Cortex of kidney (tissue), 1 donor: ENCODE results near the gene XDH.

Experiments
- DNase-seq: peaks from one replicate; lab custom pipeline; 2025; lab: John Stamatoyannopoulos, UW

XDH gene

GRCh38 chr2:31414601-31415241 lies at the start of gene XDH:
Gene XDH, minus strand, starts transcription at chr2:31414742. Its CDS starts 76 bp downstream, at chr2:31414666.
- DNase-seq = no peak

- DNase-seq = no peak
These were observed 43.1 kb upstream of the XDH start for GRCh38 chr2:31457651-31458050.

DNA sequence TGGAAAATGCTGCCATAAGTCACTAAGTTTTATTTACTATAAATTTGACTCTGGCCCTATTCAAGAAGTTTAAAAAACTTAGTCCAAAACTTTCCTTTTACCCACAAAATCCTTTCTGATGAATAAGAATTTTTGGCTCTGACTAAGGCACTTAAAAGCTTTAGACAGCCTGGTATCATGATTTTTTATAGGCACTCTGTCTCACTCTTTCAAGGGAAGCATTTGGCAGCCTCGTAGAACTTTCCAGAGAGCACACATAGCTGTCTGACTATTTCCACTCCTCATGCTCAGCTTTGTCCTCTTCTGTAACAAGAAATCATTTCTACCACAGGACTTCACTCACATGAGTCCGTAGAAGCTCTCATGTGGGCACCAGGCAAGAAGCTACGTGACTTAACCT lies 32.3 kb upstream of the XDH start:
- DNase-seq = no peak

DNA sequence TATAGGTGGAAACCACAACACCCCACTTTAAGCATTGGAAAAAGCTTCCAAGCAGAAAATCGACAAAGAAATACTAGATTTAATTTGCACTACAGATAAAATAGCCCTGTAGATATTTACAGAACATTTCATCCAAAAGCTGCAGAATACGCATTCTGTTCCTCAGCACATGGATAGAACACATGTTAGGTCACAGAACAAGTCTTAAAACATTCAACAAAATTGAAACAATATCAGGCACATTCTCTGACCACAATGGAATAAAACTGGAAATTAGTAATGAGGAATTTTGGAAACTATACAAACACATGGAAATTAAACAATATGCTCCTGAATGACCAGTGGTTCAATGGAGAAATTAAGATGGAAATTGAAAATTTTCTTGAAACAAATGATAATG lies 27.8 kb upstream of the XDH start:
- no peak for DNase-seq

GRCh38 chr2:31440764-31441163 lies 26.2 kb upstream of the XDH start:
- DNase-seq = no peak

- DNase-seq = no peak
These were observed 20.4 kb upstream of the XDH start for GRCh38 chr2:31434911-31435310.

- DNase-seq = no peak
These were observed 19.0 kb upstream of the XDH start for GRCh38 chr2:31433541-31433940.

GRCh38 chr2:31430439-31431165 lies 16.1 kb upstream of the XDH start:
- DNase-seq = no peak

DNA sequence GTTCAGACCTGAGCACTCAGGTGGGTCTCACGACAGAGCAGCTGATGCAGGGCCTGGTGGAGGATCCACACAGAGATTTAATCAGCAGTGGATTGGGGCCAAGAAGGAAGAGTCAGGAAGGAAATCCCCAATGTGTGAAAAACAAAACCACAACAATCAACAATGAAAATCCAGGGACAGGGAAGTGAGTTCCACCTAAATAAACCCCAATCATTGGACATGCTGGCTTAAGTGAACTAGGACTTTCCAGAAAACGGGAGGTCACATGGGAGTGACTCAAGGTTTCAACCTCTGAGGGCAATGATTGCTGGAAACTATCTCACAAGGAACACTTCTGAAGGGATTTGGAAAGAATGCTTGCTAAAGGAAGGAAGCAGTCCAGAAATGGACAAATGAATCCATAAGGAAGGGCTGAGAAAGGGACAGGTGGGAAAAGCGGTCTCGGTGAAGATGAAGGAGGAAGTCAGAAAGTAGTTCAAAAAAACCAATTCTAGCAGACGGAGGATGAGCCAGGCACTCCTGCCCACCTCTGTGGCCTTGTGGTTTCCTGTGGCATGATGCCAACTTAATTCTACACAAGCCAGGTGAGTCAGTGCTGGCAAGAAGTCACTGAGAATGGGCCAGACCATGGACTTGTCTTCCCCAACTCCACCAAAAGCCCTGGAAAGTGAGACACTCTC lies 15.4 kb upstream of the XDH start:
- DNase-seq = no peak

DNA sequence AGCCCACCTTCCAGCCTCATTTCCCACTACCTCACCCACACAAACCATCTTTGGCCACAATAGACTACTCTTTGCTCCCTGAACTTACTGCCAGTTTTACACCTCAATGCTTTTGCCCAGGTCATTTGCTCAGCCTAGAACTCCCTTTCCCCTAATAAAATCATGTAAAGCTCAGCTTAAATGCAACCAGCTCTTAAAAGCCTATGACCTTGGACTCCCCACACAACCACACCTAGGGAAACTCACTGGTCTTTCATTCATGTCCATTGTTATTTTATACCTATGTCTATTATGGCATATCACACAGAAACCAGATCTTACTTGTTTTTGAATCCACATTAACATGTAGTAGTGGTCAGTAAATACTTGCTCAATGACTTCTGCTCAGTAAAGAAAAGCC lies 14.5 kb upstream of the XDH start:
- no peak for DNase-seq

GRCh38 chr2:31428001-31428418 lies 13.5 kb upstream of the XDH start:
- no peak for DNase-seq

DNA sequence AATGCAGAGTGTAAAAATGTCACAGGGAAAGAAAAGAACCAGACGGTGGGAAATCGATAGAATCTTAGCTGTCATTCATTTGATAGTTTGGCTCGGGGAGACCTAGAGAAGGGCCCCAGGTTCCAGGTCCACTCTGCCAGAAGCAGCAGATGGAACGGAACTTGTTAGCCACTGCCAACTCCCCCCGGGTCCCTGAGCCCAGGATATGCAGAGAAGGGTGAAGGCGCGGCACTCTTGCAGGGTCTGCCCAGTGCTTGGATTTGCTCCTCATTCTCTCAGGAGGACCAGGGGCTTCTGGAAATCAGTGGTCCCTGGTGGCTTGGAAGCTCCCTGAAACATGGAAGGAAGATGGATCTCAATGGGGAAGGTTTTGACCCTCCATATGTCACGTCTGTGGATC lies 11.6 kb upstream of the XDH start:
- DNase-seq = no peak

- no peak for DNase-seq
These were observed 7.1 kb upstream of the XDH start for GRCh38 chr2:31421634-31422033.

DNA sequence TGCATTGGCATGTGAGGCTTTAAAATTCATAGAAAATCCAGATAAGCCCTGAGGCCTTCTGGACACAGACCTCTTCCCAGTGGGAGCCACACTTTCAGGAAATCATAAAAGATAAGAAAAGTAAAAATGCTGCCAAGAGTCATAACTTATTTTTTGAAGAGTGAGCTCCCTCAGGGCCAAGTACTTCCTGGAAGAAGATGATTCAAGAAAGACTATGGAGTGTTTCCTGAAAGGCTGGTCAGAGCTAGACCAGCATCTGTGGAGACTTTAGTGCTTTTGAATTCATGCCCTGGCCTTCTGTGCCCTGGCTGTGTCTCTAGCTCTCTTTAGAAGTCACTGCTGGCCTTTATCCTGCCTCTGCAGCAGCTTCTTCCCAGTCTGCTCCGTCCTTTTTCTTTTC lies 6.4 kb upstream of the XDH start:
- DNase-seq = no peak

GRCh38 chr2:31419386-31419785 lies 4.8 kb upstream of the XDH start:
- DNase-seq = no peak

- DNase-seq = no peak
These were observed 879 bp upstream of the XDH start for GRCh38 chr2:31415421-31415820.

DNA sequence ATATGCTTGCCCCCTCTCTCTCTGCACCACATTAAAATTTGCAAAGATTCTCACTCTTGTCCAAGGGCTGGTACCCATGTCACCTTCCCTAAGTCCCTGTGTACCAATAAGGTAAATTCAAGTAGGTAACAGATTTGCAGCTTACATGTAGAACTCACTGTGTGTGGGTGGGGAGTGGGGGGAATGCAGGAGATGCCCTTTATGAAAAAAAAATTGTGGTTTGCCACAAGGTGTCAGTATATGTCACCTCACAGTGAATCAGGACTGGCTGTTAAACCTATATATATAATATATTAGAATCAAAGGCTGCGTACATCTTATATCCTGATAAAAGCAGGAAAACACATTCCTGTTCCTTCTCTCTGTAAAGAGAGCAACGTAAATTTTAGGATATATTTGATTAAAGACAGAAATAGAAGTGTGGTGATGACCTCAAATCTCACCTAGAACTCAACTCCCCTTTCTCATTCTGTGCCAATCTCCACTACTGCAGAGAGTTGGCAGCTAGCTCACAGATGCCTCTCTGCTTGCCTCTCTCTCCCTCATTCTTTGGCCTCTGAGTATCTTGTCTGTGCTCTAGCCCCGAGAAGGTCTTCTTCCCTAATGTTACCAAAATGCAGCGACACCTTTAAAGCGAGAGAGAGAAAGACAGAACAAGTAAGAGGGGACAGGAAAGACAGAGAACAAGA lies 536 bp downstream of the XDH start:
- no peak for DNase-seq

DNA sequence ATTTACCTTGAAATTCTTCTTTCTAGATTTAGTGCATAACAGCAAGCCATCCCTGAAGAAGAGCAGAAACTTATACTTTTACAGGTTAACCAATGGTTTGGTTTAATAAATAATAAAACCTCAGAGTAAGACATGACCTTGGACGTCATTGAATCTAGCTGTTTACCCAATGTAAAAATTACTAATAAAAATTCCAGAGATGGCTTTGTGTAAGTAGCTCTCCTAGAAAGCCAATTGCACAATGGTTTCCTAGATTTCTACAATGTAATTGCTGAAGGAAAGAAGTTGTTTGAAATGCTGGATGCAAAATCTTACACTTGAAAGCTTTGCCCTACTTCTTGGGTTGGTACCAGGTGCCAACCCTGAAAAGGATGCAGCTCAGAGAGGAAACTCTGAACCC lies 1.5 kb downstream of the XDH start:
- DNase-seq = no peak

DNA sequence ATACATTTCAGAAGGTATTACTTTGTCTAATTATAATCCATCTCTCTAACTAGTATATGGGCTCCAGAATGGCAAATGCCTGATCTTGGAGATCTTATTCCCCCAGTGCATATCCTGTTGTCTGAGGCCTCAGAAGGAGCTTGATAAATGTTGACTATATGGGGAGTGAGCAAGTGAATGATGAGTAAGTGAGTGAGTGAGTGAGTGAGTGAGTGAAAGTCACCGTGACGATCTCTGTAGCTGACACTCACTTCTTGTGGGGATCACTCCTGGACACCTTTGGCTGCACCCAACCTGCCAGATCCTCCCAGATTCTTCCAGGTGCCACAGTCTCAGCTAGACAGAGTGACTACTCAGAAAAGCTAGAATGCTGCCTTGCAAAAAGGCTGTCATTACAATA lies 2.8 kb downstream of the XDH start:
- DNase-seq = no peak

GRCh38 chr2:31406593-31407385 lies 7.8 kb downstream of the XDH start:
- DNase-seq = no peak

DNA sequence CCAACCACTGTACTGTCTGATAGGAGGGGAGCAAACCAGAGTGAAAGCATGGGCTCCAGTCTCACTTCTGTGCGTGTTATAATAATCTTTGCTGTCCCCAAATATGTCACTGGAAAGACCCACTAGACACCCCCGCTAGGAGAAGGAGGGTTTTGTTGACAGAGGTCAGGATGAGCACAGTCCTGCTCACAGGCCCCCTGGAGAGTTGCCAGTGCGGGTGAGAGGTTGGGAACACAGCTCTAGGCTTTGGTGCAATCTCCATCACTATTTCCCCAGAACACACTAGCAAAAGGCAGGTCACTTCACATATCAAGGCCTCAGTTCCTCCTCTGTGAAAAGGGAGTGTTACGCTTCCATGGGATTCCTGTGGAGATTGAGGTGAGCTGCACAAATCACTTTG lies 9.7 kb downstream of the XDH start:
- DNase-seq = no peak

DNA sequence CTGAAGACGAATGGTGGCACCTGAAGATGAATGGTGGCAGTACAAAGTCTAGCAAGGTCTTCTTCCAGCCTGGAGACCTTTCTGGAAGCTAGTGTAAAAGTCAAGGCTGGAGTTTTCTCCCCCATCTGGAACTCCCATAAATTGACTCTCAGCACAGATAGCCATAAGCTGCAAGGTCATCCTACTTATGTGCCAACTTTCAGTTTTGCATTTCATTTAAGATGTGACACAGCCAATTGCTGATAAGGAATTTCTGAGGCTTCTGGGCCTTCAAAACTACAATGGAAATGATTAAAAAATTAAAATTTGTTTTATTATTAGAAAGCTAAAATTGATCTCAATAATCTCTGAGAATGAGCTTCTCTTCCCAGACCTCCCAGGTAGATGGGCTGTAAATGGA lies 10.2 kb downstream of the XDH start:
- DNase-seq = no peak
